AG09309 (cell line): ENCODE results near the gene SLC25A40.
"Not testable (repeated sequence)": the region's sequence is repeated elsewhere in the genome, so short reads cannot be mapped to it uniquely, and the experiment has no call there.

Experiments used
- DNase-seq: peaks from one replicate; pipeline ENCODE4 v3.0.0-alpha.2; 2010; ENCODE audit warnings: low read depth
- H3K4me3 ChIP-seq: 2 replicates; pipeline ENCODE4 v1.5.1; 2011; ENCODE audit warnings: mild to moderate bottlenecking, low read depth, low read length, moderate library complexity; ENCODE audit not compliant: control insufficient read depth
- CTCF ChIP-seq: IDR thresholded peaks from 2 replicates; pipeline ENCODE4 v1.5.1; 2011; ENCODE audit warnings: mild to moderate bottlenecking, low read depth, low read length, inconsistent platforms; ENCODE audit not compliant: insufficient read depth, control insufficient read depth; ENCODE audit errors: missing control alignments

Gene SLC25A40

GRCh38 chr7:87876040-87876868 lies at the start of gene SLC25A40, which contains the start of gene DBF4:
Gene SLC25A40, minus strand, starts transcription at chr7:87876360. Its CDS starts 17,633 bp downstream, at chr7:87858727.
Gene DBF4, plus strand, starts transcription at chr7:87876493. Its CDS starts 240 bp downstream, at chr7:87876733.
- TF ChIP-seq CTCF = no peak
- DNase-seq = peak; percentile 62
- H3K4me3 ChIP-seq = peak within 1 kb of the TSS; percentile 62

- H3K4me3 ChIP-seq, DNase-seq: not testable (repeated sequence)
Measured at GRCh38 chr7:87922759-87923395, 46.7 kb upstream of the SLC25A40 start.

- TF ChIP-seq CTCF = no peak
- H3K4me3 ChIP-seq = no peak overlapping the region
- no peak for DNase-seq
Measured at GRCh38 chr7:87920578-87920977, 44.4 kb upstream of the SLC25A40 start.

GRCh38 chr7:87919875-87920274 lies 43.7 kb upstream of the SLC25A40 start:
- DNase-seq = no peak
- no peak overlapping the region for H3K4me3 ChIP-seq
- TF ChIP-seq CTCF = no peak

GRCh38 chr7:87918740-87919139 lies 42.6 kb upstream of the SLC25A40 start:
- no peak for TF ChIP-seq CTCF
- no peak overlapping the region for H3K4me3 ChIP-seq
- DNase-seq = no peak

- H3K4me3 ChIP-seq = no peak overlapping the region
- no peak for TF ChIP-seq CTCF
Measured at GRCh38 chr7:87912121-87912520, 36.0 kb upstream of the SLC25A40 start.

GRCh38 chr7:87908814-87909213 lies 32.7 kb upstream of the SLC25A40 start:
- not testable (repeated sequence) for H3K4me3 ChIP-seq, DNase-seq

More at GRCh38 chr7:87912121-87912520, 36.0 kb upstream of the SLC25A40 start:
- no peak for DNase-seq

- H3K4me3 ChIP-seq = not testable (repeated sequence)
Measured at GRCh38 chr7:87907136-87907906, 31.2 kb upstream of the SLC25A40 start.

More at GRCh38 chr7:87907136-87907906, 31.2 kb upstream of the SLC25A40 start:
- DNase-seq = not testable (repeated sequence)
